H9 (cell line): ENCODE results near the gene RAB15. TPM values are rescaled to one million over a fixed set of nuclear protein-coding genes. Genes with fewer than 3 reads are reported as not detected.
A peak's percentile ranks its signal among the peaks of the same experiment; 100 is the strongest.

ENCODE experiments used
- DNase-seq: peaks from one replicate; pipeline ENCODE4 v3.0.0-alpha.2; 2017
- H2AFZ ChIP-seq: one replicate; pipeline ENCODE4 v1.6.1; 2013; ENCODE audit warnings: mild to moderate bottlenecking, low read length, control low read depth, moderate library complexity
- H2AK5ac ChIP-seq: 2 replicates; pipeline ENCODE4 v1.6.1; 2013; ENCODE audit warnings: low read length, control low read depth, mixed read lengths; ENCODE audit not compliant: insufficient read length
- H2BK120ac ChIP-seq: one replicate; pipeline ENCODE4 v1.6.1; 2013; ENCODE audit warnings: low read depth, mild to moderate bottlenecking, low read length, control low read depth, inconsistent platforms; ENCODE audit not compliant: poor library complexity, severe bottlenecking
- H2BK12ac ChIP-seq: 2 replicates; pipeline ENCODE4 v1.6.1; 2013; ENCODE audit warnings: low read length, control low read depth, mixed read lengths, low read depth; ENCODE audit not compliant: insufficient read length
- H2BK15ac ChIP-seq: 2 replicates; pipeline ENCODE4 v1.6.1; 2013; ENCODE audit warnings: low read depth, low read length, control low read depth
- H2BK20ac ChIP-seq: one replicate; pipeline ENCODE4 v1.6.1; 2013; ENCODE audit warnings: low read depth, mild to moderate bottlenecking, low read length, control low read depth, inconsistent platforms; ENCODE audit not compliant: poor library complexity, severe bottlenecking
- H2BK5ac ChIP-seq: 2 replicates; pipeline ENCODE4 v1.6.1; 2013; ENCODE audit warnings: low read length, control low read depth, mixed read lengths; ENCODE audit not compliant: insufficient read length
- H3K14ac ChIP-seq: 2 replicates; pipeline ENCODE4 v1.6.1; 2013; ENCODE audit warnings: low read length, control low read depth; ENCODE audit not compliant: insufficient read depth
- H3K18ac ChIP-seq: 2 replicates; pipeline ENCODE4 v1.6.1; 2013; ENCODE audit warnings: low read depth, mild to moderate bottlenecking, mixed read lengths, low read length, control low read depth; ENCODE audit not compliant: insufficient read length
- H3K23ac ChIP-seq: 2 replicates; pipeline ENCODE4 v1.6.1; 2013; ENCODE audit warnings: low read length, control low read depth, mixed read lengths, low read depth; ENCODE audit not compliant: insufficient read length
- H3K23me2 ChIP-seq: 2 replicates; pipeline ENCODE4 v1.6.1; 2013; ENCODE audit warnings: low read depth, mild to moderate bottlenecking, mixed read lengths, low read length, control low read depth; ENCODE audit not compliant: insufficient read length, poor library complexity, severe bottlenecking
- H3K27ac ChIP-seq: 2 replicates; pipeline ENCODE4 v1.5.1; 2013; ENCODE audit warnings: low read length, control low read depth, mixed read lengths, low read depth; ENCODE audit not compliant: insufficient read length
- H3K27me3 ChIP-seq: 2 replicates; pipeline ENCODE4 v1.6.1; 2013; ENCODE audit warnings: low read length, control low read depth, inconsistent platforms; ENCODE audit not compliant: insufficient read depth
- H3K4ac ChIP-seq: 2 replicates; pipeline ENCODE4 v1.6.1; 2013; ENCODE audit warnings: low read depth, mild to moderate bottlenecking, control low read depth, inconsistent platforms, low read length, moderate library complexity
- H3K4me1 ChIP-seq: 2 replicates; pipeline ENCODE4 v1.6.1; 2013; ENCODE audit warnings: low read length, control low read depth, inconsistent platforms; ENCODE audit not compliant: insufficient read depth
- H3K4me2 ChIP-seq: 2 replicates; pipeline ENCODE4 v1.6.1; 2013; ENCODE audit warnings: low read length, control low read depth, mixed read lengths; ENCODE audit not compliant: insufficient read length, insufficient read depth
- H3K56ac ChIP-seq: 2 replicates; pipeline ENCODE4 v1.6.1; 2013; ENCODE audit warnings: low read depth, mild to moderate bottlenecking, mixed read lengths, low read length, control low read depth; ENCODE audit not compliant: insufficient read length
- H3K79me1 ChIP-seq: 2 replicates; pipeline ENCODE4 v1.6.1; 2013; ENCODE audit warnings: low read depth, mild to moderate bottlenecking, moderate library complexity, low read length, control low read depth, inconsistent platforms; ENCODE audit not compliant: insufficient read depth, poor library complexity, severe bottlenecking
- H3K79me2 ChIP-seq: 2 replicates; pipeline ENCODE4 v1.6.1; 2013; ENCODE audit warnings: low read length, control low read depth, inconsistent platforms; ENCODE audit not compliant: insufficient read depth
- H3K9ac ChIP-seq: 2 replicates; pipeline ENCODE4 v1.6.1; 2013; ENCODE audit warnings: low read length, control low read depth, mixed read lengths; ENCODE audit not compliant: insufficient read length; ENCODE audit errors: extremely low read depth
- H3K9me3 ChIP-seq: one replicate; pipeline ENCODE4 v1.6.1; 2013; ENCODE audit warnings: low read depth, low read length, inconsistent platforms; ENCODE audit not compliant: control insufficient read depth
- H3T11ph ChIP-seq: one replicate; pipeline ENCODE4 v1.6.1; 2013; ENCODE audit warnings: mild to moderate bottlenecking, low read length, control low read depth, inconsistent platforms
- H4K20me1 ChIP-seq: one replicate; pipeline ENCODE4 v1.6.1; 2013; ENCODE audit not compliant: control insufficient read depth, insufficient read length, insufficient read depth
- H4K5ac ChIP-seq: 2 replicates; pipeline ENCODE4 v1.6.1; 2013; ENCODE audit warnings: low read depth, mild to moderate bottlenecking, mixed read lengths, low read length, control low read depth; ENCODE audit not compliant: insufficient read length
- H4K8ac ChIP-seq: replicated peaks from 2 replicates; pipeline ENCODE4 v1.6.1; 2013; ENCODE audit warnings: low read length, control low read depth, mixed read lengths, low read depth; ENCODE audit not compliant: insufficient read length
- H4K91ac ChIP-seq: 2 replicates; pipeline ENCODE4 v1.6.1; 2013; ENCODE audit warnings: low read depth, mild to moderate bottlenecking, moderate library complexity, mixed read lengths, low read length, control low read depth; ENCODE audit not compliant: insufficient read length
- H3K27ac Mint-ChIP-seq, 3 experiments: 2 replicates in 2 of 3; 3 replicates in 1 of 3; pipeline ENCODE4 v1.8.0; 2020 to 2021; ENCODE audit warnings: mixed read lengths in 3 of 3, mild to moderate bottlenecking in 1 of 3, moderate library complexity in 1 of 3
- H3K27me3 Mint-ChIP-seq: 2 replicates; pipeline ENCODE4 v1.8.0; 2021; ENCODE audit warnings: low read depth, mild to moderate bottlenecking, moderate library complexity, mixed read lengths
- H3K36me3 Mint-ChIP-seq, 3 experiments: 2 replicates in 2 of 3; 3 replicates in 1 of 3; pipeline ENCODE4 v1.8.0; 2020 to 2021; ENCODE audit warnings: low read depth in 3 of 3, mixed read lengths in 3 of 3; ENCODE audit not compliant: insufficient read depth in 1 of 3
- H3K4me1 Mint-ChIP-seq, 2 experiments: 2 replicates each; pipeline ENCODE4 v1.8.0; 2020; ENCODE audit warnings: mixed read lengths in 2 of 2
- H3K4me3 Mint-ChIP-seq, 2 experiments: 2 replicates in 1 of 2; 3 replicates in 1 of 2; pipeline ENCODE4 v1.8.0; 2020 to 2021; ENCODE audit warnings: mild to moderate bottlenecking in 2 of 2, mixed read lengths in 2 of 2, moderate library complexity in 1 of 2
- H3K9me3 Mint-ChIP-seq, 2 experiments: 2 replicates in 1 of 2; 3 replicates in 1 of 2; pipeline ENCODE4 v1.8.0; 2020; ENCODE audit warnings: mild to moderate bottlenecking in 2 of 2, mixed read lengths in 2 of 2, moderate library complexity in 1 of 2
- CTCF ChIP-seq: fragments of 200-600 bp; sonication (generic); conservative IDR thresholded peaks from 3 replicates; pipeline ENCODE4 v1.8.0; 2021; ENCODE audit warnings: antibody characterized with exemption, mild to moderate bottlenecking
- WGBS: extraction: QIAGEN DNeasy Blood & Tissue Kit; methylation state at CpG from one replicate; pipeline ENCODE4 v1.1.7; 2013; ENCODE audit warnings: missing lambda C conversion rate, low lambda C conversion rate, mixed read lengths; ENCODE audit not compliant: insufficient read length; ENCODE audit errors: extremely low coverage; 5-methylcytosine and 5-hydroxymethylcytosine counted together
- total RNA-seq: library from RNA; stranded (reverse); gene quantifications from 2 replicates; pipeline ENCODE4 v1.2.1, GENCODE V29; 2021

Gene RAB15
- total RNA-seq, 1 experiment from 2014 or later, result 54.3 TPM

- Mint-ChIP-seq H3K9me3 (no peaks in the 10 kb centered on the region), H3K27ac (peak overlapping the region in 1 of 3 experiments; percentile 1; a peak in 1 of 7 replicates), H3K4me3 (no peak overlapping the region), H3K36me3 (peaks cover 3 to 11% (median 4%) of the 10 kb centered on the region in 3 experiments; a peak in 6 of 7 replicates), H3K27me3 (no peaks in the 10 kb centered on the region), H3K4me1 (peaks cover 24 to 27% of the 10 kb centered on the region in 2 experiments)
- Histone ChIP-seq H3K4me1 (peaks cover 2% of the 10 kb centered on the region; the same call in 1 of the 2 replicates), H3K79me1 (no peaks in the 10 kb centered on the region), H3K14ac (no peak overlapping the region), H2AFZ (no peak overlapping the region), H3K23ac (no peak overlapping the region), H2BK5ac (no peak overlapping the region), H3K27me3 (no peaks in the 10 kb centered on the region), H4K91ac (no peak overlapping the region), H2BK12ac (no peak overlapping the region), H4K8ac (no peak overlapping the region), H3K56ac (no peak overlapping the region), H3K18ac (no peak overlapping the region), H3T11ph (no peak overlapping the region), H2BK120ac (no peak overlapping the region), H4K5ac (no peak overlapping the region), H2BK20ac (no peak overlapping the region), H4K20me1 (no peaks in the 10 kb centered on the region), H3K4me2 (no peak overlapping the region), H3K4ac (no peak overlapping the region), H3K9ac (no peak overlapping the region), H3K9me3 (no peaks in the 10 kb centered on the region), H3K23me2 (no peaks in the 10 kb centered on the region), H2AK5ac (no peak overlapping the region), H2BK15ac (no peak overlapping the region), H3K79me2 (no peaks in the 10 kb centered on the region), H3K27ac (no peak overlapping the region)
- TF ChIP-seq CTCF, result no peak
- no CpG with 5 or more reads among the region's 3 CpGs for WGBS
- DNase-seq, result no peak
These were observed 31.7 kb downstream of the RAB15 start for GRCh38 chr14:64940336-64940910.
